K562 (cell line): ENCODE results near the gene CHRND.
A peak's percentile ranks its signal among the peaks of the same experiment; 100 is the strongest.

Source experiments
- CAMTA2 ChIP-seq: fragments of 250-450 bp; sonication (Bioruptor Pico); conservative IDR thresholded peaks from 2 replicates; pipeline ENCODE4 v1.5.1; 2022
- POLR2AphosphoS5 ChIP-seq: IDR thresholded peaks from 2 replicates; pipeline ENCODE4 v1.6.1; 2011; ENCODE audit warnings: mild to moderate bottlenecking, low read depth, low read length, moderate library complexity; ENCODE audit not compliant: control insufficient read depth, insufficient read depth
- SRSF9 ChIP-seq: fragments of 200-400 bp; formaldehyde crosslinking; IDR thresholded peaks from 2 replicates; pipeline ENCODE4 v1.6.1; 2017; ENCODE audit warnings: low read depth, low read length, borderline replicate concordance
- ZBTB26 ChIP-seq: fragments of 450-650 bp; formaldehyde crosslinking; IDR thresholded peaks from 2 replicates; pipeline ENCODE4 v1.4.0; 2022; ENCODE audit warnings: missing genetic modification characterization
- ZNF696 ChIP-seq: fragments of 250-450 bp; sonication (Bioruptor Pico); conservative IDR thresholded peaks from 2 replicates; pipeline ENCODE4 v1.4.0; 2020; ENCODE audit warnings: mild to moderate bottlenecking, moderate library complexity
- TF ChIP-seq, protein P1 (sequence below), 2 experiments: IDR thresholded peaks; 2 replicates each; pipeline ENCODE4 v1.6.1; 2012; ENCODE audit warnings: improper control_type of control experiment in 2 of 2, low read depth in 2 of 2, low read length in 2 of 2, borderline replicate concordance in 1 of 2
- TF ChIP-seq, protein P2 (sequence below), 3 experiments: IDR thresholded peaks in 2 of 3; conservative IDR thresholded peaks in 1 of 3; 2 replicates each; pipeline ENCODE4 v1.5.1; 2011 to 2012; ENCODE audit warnings: low read length in 3 of 3, mild to moderate bottlenecking in 3 of 3, control low read depth in 2 of 3, improper control_type of control experiment in 1 of 3, inconsistent platforms in 1 of 3, low read depth in 1 of 3, mixed read lengths in 1 of 3, moderate library complexity in 1 of 3; ENCODE audit not compliant: insufficient read depth in 2 of 3
- TF ChIP-seq, protein P3 (sequence below): fragments of 200-800 bp; sonication (Bioruptor generic); IDR thresholded peaks from 2 replicates; pipeline ENCODE4 v1.6.1; 2017; ENCODE audit warnings: missing genetic modification characterization, missing compliant biosample characterization

GRCh38 chr2:232521959-232522622 lies 3.9 kb upstream of the CHRND start:
- TF ChIP-seq, protein P1, sequence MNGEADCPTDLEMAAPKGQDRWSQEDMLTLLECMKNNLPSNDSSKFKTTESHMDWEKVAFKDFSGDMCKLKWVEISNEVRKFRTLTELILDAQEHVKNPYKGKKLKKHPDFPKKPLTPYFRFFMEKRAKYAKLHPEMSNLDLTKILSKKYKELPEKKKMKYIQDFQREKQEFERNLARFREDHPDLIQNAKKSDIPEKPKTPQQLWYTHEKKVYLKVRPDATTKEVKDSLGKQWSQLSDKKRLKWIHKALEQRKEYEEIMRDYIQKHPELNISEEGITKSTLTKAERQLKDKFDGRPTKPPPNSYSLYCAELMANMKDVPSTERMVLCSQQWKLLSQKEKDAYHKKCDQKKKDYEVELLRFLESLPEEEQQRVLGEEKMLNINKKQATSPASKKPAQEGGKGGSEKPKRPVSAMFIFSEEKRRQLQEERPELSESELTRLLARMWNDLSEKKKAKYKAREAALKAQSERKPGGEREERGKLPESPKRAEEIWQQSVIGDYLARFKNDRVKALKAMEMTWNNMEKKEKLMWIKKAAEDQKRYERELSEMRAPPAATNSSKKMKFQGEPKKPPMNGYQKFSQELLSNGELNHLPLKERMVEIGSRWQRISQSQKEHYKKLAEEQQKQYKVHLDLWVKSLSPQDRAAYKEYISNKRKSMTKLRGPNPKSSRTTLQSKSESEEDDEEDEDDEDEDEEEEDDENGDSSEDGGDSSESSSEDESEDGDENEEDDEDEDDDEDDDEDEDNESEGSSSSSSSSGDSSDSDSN (IDR thresholded peaks at IDR 0.05; ENCODE audit: borderline replicate concordance in 1 of 2, low read depth in 2 of 2, low read length in 2 of 2), result no peak
- TF ChIP-seq, protein P2, sequence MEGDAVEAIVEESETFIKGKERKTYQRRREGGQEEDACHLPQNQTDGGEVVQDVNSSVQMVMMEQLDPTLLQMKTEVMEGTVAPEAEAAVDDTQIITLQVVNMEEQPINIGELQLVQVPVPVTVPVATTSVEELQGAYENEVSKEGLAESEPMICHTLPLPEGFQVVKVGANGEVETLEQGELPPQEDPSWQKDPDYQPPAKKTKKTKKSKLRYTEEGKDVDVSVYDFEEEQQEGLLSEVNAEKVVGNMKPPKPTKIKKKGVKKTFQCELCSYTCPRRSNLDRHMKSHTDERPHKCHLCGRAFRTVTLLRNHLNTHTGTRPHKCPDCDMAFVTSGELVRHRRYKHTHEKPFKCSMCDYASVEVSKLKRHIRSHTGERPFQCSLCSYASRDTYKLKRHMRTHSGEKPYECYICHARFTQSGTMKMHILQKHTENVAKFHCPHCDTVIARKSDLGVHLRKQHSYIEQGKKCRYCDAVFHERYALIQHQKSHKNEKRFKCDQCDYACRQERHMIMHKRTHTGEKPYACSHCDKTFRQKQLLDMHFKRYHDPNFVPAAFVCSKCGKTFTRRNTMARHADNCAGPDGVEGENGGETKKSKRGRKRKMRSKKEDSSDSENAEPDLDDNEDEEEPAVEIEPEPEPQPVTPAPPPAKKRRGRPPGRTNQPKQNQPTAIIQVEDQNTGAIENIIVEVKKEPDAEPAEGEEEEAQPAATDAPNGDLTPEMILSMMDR (IDR thresholded peaks at IDR 0.05 in 2 of 3, conservative IDR thresholded peaks at IDR 0.05 in 1 of 3; ENCODE audit: insufficient read depth in 2 of 3, low read depth in 1 of 3, low read length in 3 of 3), result peak; percentile 39 to 72 (median 66); a peak in 5 of 6 replicates
- no peak for TF ChIP-seq SRSF9
- TF ChIP-seq, protein P3, sequence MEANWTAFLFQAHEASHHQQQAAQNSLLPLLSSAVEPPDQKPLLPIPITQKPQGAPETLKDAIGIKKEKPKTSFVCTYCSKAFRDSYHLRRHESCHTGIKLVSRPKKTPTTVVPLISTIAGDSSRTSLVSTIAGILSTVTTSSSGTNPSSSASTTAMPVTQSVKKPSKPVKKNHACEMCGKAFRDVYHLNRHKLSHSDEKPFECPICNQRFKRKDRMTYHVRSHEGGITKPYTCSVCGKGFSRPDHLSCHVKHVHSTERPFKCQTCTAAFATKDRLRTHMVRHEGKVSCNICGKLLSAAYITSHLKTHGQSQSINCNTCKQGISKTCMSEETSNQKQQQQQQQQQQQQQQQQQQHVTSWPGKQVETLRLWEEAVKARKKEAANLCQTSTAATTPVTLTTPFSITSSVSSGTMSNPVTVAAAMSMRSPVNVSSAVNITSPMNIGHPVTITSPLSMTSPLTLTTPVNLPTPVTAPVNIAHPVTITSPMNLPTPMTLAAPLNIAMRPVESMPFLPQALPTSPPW (CRISPR knock-in tag), result no peak
- no peak for TF ChIP-seq POLR2AphosphoS5
- no peak for TF ChIP-seq ZNF696
- no peak for TF ChIP-seq CAMTA2 (CRISPR knock-in tag)
- no peak for TF ChIP-seq ZBTB26
